ENCODE data around the gene RPS2. TPM values are rescaled to one million over a fixed set of nuclear protein-coding genes. Genes with fewer than 3 reads are reported as not detected.
A peak's percentile ranks its signal among the peaks of the same experiment; 100 is the strongest.

Gene RPS2
- total and polyA plus RNA-seq, 2 of the 8 experiments (the other 6 are each of a cell fraction or from before 2014, with no cell fraction given) = 4,042 to 16,783 TPM

- H3K23me2 ChIP-seq (ENCODE audit: low read depth, low read length) = peaks cover 14% of the 10 kb centered on the region
- H4K5ac ChIP-seq (ENCODE audit: insufficient read length, low read depth, low read length) = peak within 1 kb of the TSS; percentile 96
- no peaks in the 10 kb centered on the region for H3K9me3 ChIP-seq (ENCODE audit: insufficient read depth in 2 of 2, low read depth in 1 of 2, low read length in 1 of 2)
- peak within 1 kb of the TSS; percentile 31; the same call in 1 of the 2 replicates for H2AFZ ChIP-seq (ENCODE audit: low read length)
- H3K23ac ChIP-seq (ENCODE audit: insufficient read length) = no peak within 1 kb of the TSS
- no peak within 1 kb of the TSS for H3K14ac ChIP-seq (ENCODE audit: insufficient read length)
- peaks cover 10 to 27% of the 10 kb centered on the region in 2 experiments for H3K79me2 ChIP-seq (ENCODE audit: control insufficient read depth in 1 of 2, insufficient read depth in 2 of 2, low read length in 2 of 2)
- peak within 1 kb of the TSS; percentile 98 for H3K18ac ChIP-seq (ENCODE audit: extremely low read depth, low read length)
- H2BK5ac ChIP-seq (ENCODE audit: low read depth, low read length) = peak within 1 kb of the TSS; percentile 73; the same call in 1 of the 2 replicates
- H2BK20ac ChIP-seq (ENCODE audit: low read length) = no peak within 1 kb of the TSS
- peak within 1 kb of the TSS; percentile 70 to 87 (median 86) for H3K9ac ChIP-seq (replicated peaks in 1 of 4; ENCODE audit: extremely low read depth in 1 of 4, low read depth in 3 of 4, low read length in 3 of 4)
- peak within 1 kb of the TSS; percentile 72; the same call in 1 of the 2 replicates for H2BK15ac ChIP-seq (ENCODE audit: low read length)
- H4K20me1 ChIP-seq (replicated peaks in 1 of 2; ENCODE audit: control insufficient read depth in 1 of 2, insufficient read depth in 2 of 2, low read length in 2 of 2) = peaks cover 10 to 17% of the 10 kb centered on the region in 2 experiments
- peaks cover 17 to 34% (median 28%) of the 10 kb centered on the region in 4 experiments for H3K36me3 ChIP-seq (ENCODE audit: control insufficient read depth in 2 of 4, insufficient read depth in 4 of 4, low read length in 3 of 4)
- 2% methylated on average over 49 of the region's 79 CpGs; no CpG with 5 or more reads in 1 of the 2 experiments for WGBS, 2 experiments (ENCODE audit: extremely low coverage in 1 of 2, insufficient coverage in 1 of 2, insufficient read length in 1 of 2, insufficient replicate concordance in 2 of 2, low coverage in 1 of 2, low lambda C conversion rate in 2 of 2, missing lambda C conversion rate in 1 of 2)
- peaks cover 0 to 2% (median 0%) of the 10 kb centered on the region in 4 experiments; a peak in 3 of 7 replicates for H3K27me3 ChIP-seq (replicated peaks in 1 of 4; ENCODE audit: control insufficient read depth in 3 of 4, extremely low read depth in 1 of 4, insufficient read depth in 3 of 4, low read length in 3 of 4)
- DNase-seq (ENCODE audit: low read depth in 1 of 2, low spot score in 2 of 2) = peak; percentile 76 to 96
- peak within 1 kb of the TSS; percentile 76 for H3K4ac ChIP-seq (replicated peaks; ENCODE audit: insufficient read length, low read depth, low read length)
- peaks cover 0 to 16% (median under 1%) of the 10 kb centered on the region in 4 experiments; a peak in 4 of 7 replicates for H3K4me1 ChIP-seq (replicated peaks in 1 of 4; ENCODE audit: control insufficient read depth in 3 of 4, insufficient read depth in 4 of 4, low read length in 3 of 4)
- peak within 1 kb of the TSS; percentile 95 for H3K56ac ChIP-seq (replicated peaks; ENCODE audit: insufficient read length, low read depth, low read length)
- H2BK120ac ChIP-seq (replicated peaks; ENCODE audit: low read depth, low read length) = no peak within 1 kb of the TSS
- ChIA-PET POLR2A (ENCODE audit: partially characterized antibody) (interaction anchor here (0.7 to 19.8 kb wide), 10 partner anchors 6 to 195 kb away, joined by 3 to 736 read pairs (median 10); partner anchors contain the start of genes FAHD1, GFER, HAGH and MSRB1), CTCF (ENCODE audit: partially characterized antibody) (interaction anchor here (1.3 to 2.2 kb wide), 4 partner anchors 11 to 93 kb away, joined by 3 to 8 read pairs (median 6); partner anchors contain the start of gene TBL3)
- H3K4me3 ChIP-seq (ENCODE audit: extremely low read depth in 1 of 4, insufficient read depth in 2 of 4, low read depth in 3 of 4, low read length in 4 of 4) = peak within 1 kb of the TSS; percentile 78 to 93 (median 86)
- no peak for FAIRE-seq
- peak within 1 kb of the TSS; percentile 62 to 99 for H3K4me2 ChIP-seq (ENCODE audit: insufficient read depth in 1 of 2, low read depth in 2 of 2, low read length in 2 of 2)
- H3K79me1 ChIP-seq (ENCODE audit: low read depth, low read length) = peaks cover 4% of the 10 kb centered on the region
- peak within 1 kb of the TSS; percentile 55 for H3K27ac ChIP-seq (ENCODE audit: low read depth, low read length)
- H4K91ac ChIP-seq (replicated peaks; ENCODE audit: insufficient read length, low read length) = peak within 1 kb of the TSS; percentile 76
- H2BK12ac ChIP-seq (ENCODE audit: low read depth, low read length) = peak within 1 kb of the TSS; percentile 50; the same call in 1 of the 2 replicates
- 0 out of 2 replicates have a peak within 1 kb of the TSS, but pooled peaks have one; percentile 10 for H2AK5ac ChIP-seq (ENCODE audit: low read depth, low read length)
- H4K8ac ChIP-seq (ENCODE audit: extremely low read depth, insufficient read depth, low read length) = peak within 1 kb of the TSS; percentile 16; the same call in 1 of the 2 replicates
- TF ChIP-seq CREB1 (IDR thresholded peaks at IDR 0.05) = peak; percentile 60; the same call in 1 of the 2 replicates
- peak in 1 of 2 experiments; percentile 91; a peak in 2 of 3 replicates for TF ChIP-seq POLR2A (IDR thresholded peaks at IDR 0.05; ENCODE audit: control extremely low read depth in 1 of 2, low read depth in 2 of 2, low read length in 2 of 2)
- TF ChIP-seq NRF1 (IDR thresholded peaks at IDR 0.05; ENCODE audit: low read depth, low read length) = peak; percentile 65
- no peak for TF ChIP-seq SP2 (IDR thresholded peaks at IDR 0.05; ENCODE audit: low read length)
- 0 out of 2 replicates have a peak, but pooled peaks have one; percentile 37 for TF ChIP-seq RBBP5 (IDR thresholded peaks at IDR 0.05; ENCODE audit: borderline replicate concordance, low read depth, low read length)
- 0 out of 2 replicates have a peak, but pooled peaks have one; percentile 18 for TF ChIP-seq EGR1 (IDR thresholded peaks at IDR 0.05; ENCODE audit: borderline replicate concordance, low read depth, low read length)
- TF ChIP-seq SIN3A (conservative IDR thresholded peaks at IDR 0.05 in 1 of 2, IDR thresholded peaks at IDR 0.05 in 1 of 2; ENCODE audit: low read depth in 1 of 2, low read length in 2 of 2) = peak; percentile 72 to 74; a peak in 2 of 4 replicates
- peak; percentile 86 for TF ChIP-seq YY1 (IDR thresholded peaks at IDR 0.05; ENCODE audit: low read depth, low read length)
- TF ChIP-seq ZNF274 (IDR thresholded peaks at IDR 0.05; ENCODE audit: borderline replicate concordance, extremely low read depth, low read length) = no peak
- no peak for TF ChIP-seq RXRA (IDR thresholded peaks at IDR 0.05; ENCODE audit: insufficient read depth, low read depth, low read length)
These were observed 5.2 kb downstream of the RPS2 start, which contains the start of gene NDUFB10 for GRCh38 chr16:1959269-1960039. Gene NDUFB10, plus strand, starts transcription at chr16:1959538. Its CDS starts 87 bp downstream, at chr16:1959625.

Data from H1 (cell line).